Suprapubic skin (tissue), 3 donors: ENCODE measurements around the gene FEZF2.

Experiments
- EP300 ChIP-seq: sonication (generic); formaldehyde crosslinking; IDR thresholded peaks from one replicate; pipeline ENCODE4 v1.6.1; 2017; ENCODE audit warnings: antibody characterized with exemption
- TF ChIP-seq, protein P1 (sequence below), 2 donors: fragments of 200-600 bp in 1 of 2; fragments of 450-650 bp in 1 of 2; sonication (generic) in 1 of 2; IDR thresholded peaks; one replicate each; pipeline ENCODE4 v1.5.1; 2016 to 2019; ENCODE audit warnings: antibody characterized with exemption in 2 of 2, mild to moderate bottlenecking in 1 of 2, moderate library complexity in 1 of 2

DNA sequence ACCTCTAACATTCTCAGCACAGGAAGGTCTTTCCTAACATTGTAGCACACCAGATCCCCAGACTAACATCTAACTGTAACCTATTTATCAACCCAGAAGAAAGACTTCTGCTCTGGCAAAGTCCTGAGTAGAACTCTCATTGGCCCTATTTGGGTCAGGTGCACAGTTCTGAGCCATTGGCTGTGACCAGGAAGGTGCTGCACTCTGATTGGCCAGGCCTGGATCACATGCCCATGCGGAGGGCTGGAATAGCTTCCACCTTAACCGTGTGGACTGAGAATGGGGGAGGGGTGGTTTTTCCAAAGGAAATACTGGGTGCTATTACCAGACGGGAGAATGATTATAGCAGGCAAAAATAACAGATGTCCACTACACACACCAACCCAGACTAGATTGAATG, 11.5 kb downstream of the FEZF2 start:
- TF ChIP-seq, protein P1, sequence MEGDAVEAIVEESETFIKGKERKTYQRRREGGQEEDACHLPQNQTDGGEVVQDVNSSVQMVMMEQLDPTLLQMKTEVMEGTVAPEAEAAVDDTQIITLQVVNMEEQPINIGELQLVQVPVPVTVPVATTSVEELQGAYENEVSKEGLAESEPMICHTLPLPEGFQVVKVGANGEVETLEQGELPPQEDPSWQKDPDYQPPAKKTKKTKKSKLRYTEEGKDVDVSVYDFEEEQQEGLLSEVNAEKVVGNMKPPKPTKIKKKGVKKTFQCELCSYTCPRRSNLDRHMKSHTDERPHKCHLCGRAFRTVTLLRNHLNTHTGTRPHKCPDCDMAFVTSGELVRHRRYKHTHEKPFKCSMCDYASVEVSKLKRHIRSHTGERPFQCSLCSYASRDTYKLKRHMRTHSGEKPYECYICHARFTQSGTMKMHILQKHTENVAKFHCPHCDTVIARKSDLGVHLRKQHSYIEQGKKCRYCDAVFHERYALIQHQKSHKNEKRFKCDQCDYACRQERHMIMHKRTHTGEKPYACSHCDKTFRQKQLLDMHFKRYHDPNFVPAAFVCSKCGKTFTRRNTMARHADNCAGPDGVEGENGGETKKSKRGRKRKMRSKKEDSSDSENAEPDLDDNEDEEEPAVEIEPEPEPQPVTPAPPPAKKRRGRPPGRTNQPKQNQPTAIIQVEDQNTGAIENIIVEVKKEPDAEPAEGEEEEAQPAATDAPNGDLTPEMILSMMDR (IDR thresholded peaks at IDR 0.05), result no peak
- TF ChIP-seq EP300, result no peak
